GM13976 (cell line): Measurements from ENCODE around the gene MVD.

ENCODE experiments used
- DNase-seq: peaks from one replicate; pipeline ENCODE4 v3.0.0; 2012; ENCODE audit warnings: low spot score
- in situ Hi-C: fragments of 300-500 bp; cut with MboI; formaldehyde crosslinking; loops from one replicate; pipeline ENCODE4 v1.12.0; 2022; ENCODE audit warnings: low sequenced_read_pairs, mixed read lengths, inconsistent platforms; ENCODE audit not compliant: unreplicated experiment
- TF ChIP-seq, protein P1 (sequence below): IDR thresholded peaks from 2 replicates; pipeline ENCODE4 v1.5.1; 2012; ENCODE audit warnings: borderline replicate concordance, mild to moderate bottlenecking; ENCODE audit not compliant: insufficient read depth; ENCODE audit errors: extremely low read depth, missing control alignments, control extremely low read depth

Gene MVD

DNA sequence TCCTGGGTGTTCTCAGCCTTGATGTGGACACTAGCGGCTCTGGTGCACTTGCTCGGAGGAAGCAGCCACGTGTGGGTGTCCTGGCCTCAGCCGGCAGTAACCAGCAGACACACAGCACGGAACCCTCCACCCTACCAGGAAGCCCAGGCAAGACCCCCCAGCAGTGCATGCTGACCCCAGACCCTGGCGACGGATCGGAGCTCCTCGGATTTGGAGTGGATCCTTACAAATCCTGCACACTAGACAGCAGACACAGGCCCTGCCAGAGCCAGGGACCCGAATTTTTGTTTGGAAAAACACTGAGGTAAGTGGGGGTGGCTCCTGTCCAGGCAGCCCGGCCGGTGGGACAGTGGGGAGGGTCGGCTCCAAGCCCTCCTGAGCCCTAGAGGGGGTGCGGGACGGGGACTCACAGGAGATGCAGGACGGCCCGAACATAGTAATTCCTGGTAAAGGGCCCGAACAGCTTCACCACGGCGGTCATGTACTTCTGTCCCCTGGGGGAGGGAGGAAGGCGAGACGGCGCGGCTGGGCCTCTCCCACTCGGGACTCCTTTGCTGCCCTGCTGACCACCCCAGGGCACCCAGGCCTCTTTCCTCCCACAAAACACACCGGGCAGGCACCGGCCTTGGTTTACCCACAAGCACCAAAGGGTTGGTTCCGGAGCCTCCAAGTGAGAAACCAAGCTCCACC lies 16.4 kb downstream of the MVD start:
- no peak for DNase-seq
- in situ Hi-C loops = no loop called here
- TF ChIP-seq, protein P1, sequence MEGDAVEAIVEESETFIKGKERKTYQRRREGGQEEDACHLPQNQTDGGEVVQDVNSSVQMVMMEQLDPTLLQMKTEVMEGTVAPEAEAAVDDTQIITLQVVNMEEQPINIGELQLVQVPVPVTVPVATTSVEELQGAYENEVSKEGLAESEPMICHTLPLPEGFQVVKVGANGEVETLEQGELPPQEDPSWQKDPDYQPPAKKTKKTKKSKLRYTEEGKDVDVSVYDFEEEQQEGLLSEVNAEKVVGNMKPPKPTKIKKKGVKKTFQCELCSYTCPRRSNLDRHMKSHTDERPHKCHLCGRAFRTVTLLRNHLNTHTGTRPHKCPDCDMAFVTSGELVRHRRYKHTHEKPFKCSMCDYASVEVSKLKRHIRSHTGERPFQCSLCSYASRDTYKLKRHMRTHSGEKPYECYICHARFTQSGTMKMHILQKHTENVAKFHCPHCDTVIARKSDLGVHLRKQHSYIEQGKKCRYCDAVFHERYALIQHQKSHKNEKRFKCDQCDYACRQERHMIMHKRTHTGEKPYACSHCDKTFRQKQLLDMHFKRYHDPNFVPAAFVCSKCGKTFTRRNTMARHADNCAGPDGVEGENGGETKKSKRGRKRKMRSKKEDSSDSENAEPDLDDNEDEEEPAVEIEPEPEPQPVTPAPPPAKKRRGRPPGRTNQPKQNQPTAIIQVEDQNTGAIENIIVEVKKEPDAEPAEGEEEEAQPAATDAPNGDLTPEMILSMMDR = no peak

DNA sequence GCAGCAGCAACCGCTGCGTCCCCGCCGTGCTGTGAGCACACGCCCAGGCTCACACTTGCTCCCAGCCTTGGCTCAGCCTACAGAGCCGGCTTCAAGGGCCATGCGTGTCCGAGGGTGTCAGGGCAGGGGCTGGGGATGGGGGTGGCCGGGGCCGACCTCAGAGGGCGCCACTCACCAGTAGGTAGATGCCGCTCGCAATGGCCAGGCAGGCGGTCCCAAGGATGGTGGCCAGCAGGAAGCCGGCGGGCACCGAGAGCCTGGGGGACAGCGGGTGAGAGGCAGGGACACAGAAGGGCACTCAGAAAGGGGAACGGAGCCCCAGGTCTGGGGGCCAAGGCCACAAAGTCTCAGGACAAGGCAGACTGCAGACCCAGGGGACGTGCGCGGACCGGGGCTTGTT lies 16.9 kb downstream of the MVD start:
- in situ Hi-C loops = no loop called here

DNA sequence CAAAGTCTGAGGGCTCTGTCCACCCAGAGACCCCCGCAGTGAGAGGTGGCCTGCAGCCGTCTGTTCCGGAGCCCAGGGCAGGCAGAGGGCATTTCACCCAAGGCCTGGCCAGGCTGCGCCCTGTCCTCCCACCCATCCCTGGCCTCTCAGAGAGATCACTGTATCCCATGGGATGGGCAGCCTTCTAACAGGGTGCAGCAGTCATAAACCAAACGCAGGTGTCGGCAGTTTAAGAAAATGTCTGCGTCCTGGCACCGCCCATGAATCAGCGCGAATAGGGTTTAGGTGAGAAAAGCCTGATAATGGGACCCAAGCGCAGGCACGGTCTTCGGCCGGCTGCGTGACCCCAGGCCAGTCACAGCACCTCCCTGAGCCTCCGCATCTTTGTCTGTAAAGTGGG lies 17.4 kb downstream of the MVD start:
- TF ChIP-seq, protein P1 = no peak
- DNase-seq = no peak
- in situ Hi-C loops = no loop called here

More for the DNA sequence above, 16.9 kb downstream of the MVD start:
- no peak for DNase-seq
- TF ChIP-seq, protein P1 = no peak

DNA sequence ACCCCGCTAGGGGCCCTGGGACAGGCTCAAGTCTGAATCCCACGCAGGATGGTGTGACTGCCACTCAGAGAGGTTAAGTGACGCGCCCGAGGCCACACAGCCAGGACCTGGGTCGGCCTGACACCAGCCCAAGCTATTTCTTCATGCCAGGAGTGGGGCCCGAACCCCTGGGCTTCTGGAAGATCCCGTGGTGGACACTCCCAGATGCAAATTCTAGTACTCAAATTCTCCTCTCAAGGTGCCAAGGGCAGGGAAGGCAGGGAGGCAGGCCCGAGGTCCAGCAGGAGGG lies 19.3 kb downstream of the MVD start:
- TF ChIP-seq, protein P1 = no peak
- in situ Hi-C loops = no loop called here
- no peak for DNase-seq

DNA sequence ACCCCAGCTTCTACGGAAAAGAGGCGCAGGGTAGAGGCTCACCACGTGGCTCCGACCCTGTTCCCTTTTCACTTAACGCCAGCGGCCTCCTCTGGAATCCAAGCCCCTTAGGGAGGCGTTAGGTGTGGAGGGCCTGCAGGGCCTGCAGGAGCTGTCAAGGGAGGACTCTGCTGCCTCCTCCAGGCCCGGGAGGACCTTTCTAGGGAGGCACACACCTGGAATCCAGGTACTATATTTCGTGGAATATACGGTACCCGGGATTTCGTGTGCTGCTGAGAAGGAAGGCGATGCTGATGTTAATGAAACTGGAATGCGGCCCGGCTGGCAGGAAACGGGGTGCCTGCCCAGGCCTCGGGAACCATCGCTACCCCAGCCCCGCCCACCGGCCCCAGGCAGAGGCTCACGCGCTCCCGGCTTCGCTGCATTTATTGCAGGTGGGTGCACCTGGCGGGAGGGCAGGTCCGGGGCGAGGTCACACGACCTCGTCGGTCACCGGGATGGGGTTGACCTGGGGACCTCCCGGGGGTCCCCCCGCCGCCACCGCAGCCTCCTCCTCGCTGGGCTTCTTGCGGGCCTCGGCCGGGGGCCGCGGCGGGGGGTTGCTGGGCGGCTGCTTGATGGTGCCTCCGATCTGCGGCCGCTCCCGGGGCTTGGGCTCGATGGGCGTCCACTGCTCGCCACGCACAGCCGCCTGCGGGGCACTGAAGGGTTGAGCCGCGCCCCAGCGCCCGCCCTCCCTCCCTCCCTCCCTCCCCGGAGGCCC lies 19.8 kb downstream of the MVD start:
- in situ Hi-C loops = no loop called here
- TF ChIP-seq, protein P1 = no peak
- DNase-seq = no peak

DNA sequence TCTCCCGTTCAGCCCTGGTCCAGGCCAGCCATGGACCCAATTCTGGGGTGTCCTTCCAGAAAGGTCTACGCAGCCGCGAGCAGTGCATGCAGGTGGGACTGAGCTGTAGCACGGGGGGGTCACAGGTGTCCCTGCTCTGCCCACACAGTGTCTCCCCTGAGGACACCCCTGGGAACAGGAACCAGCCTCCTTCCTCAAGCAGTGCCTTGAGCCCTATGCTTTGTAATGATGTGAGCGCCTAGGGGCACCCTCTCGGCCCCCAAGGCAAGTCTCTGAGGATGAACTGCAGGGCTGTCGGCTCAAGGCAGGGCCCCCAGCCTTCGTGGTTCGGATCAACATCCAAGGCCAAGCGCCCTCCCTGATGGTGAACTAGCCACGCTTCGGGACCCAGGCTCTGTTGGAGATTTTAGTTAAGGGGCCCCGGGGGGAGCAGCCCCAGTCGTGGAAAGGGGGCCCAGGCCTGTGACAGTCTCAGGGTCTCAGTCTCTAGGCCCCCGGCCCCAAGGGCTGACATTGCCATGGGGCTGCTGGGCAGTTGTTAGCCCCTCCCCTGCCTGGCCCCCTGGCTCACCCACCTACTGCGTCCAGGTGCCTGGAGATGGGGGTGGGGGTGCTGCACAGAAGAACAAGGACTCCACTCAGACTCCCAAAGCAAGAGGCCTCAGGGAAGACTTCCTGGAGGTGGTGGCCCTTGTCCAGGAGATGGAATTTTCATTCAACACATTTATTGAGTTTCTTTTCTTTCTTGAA lies 22.2 kb downstream of the MVD start:
- TF ChIP-seq, protein P1 = no peak
- no peak for DNase-seq
- in situ Hi-C loops = no loop called here
